Epithelial cell of proximal tubule (primary cell): Measurements from ENCODE around the gene ZBTB17. TPM values are rescaled to one million over a fixed set of nuclear protein-coding genes. Genes with fewer than 3 reads are reported as not detected.
A peak's percentile ranks its signal among the peaks of the same experiment; 100 is the strongest.
"Not testable (repeated sequence)": the region's sequence is repeated elsewhere in the genome, so short reads cannot be mapped to it uniquely, and the experiment has no call there.

Experiments used
- DNase-seq: peaks from one replicate; pipeline ENCODE4 v3.0.0-alpha.2; 2011; ENCODE audit warnings: low read depth
- H3K4me3 ChIP-seq: 2 replicates; pipeline ENCODE4 v1.5.1; 2011; ENCODE audit warnings: low read depth, mild to moderate bottlenecking, low read length
- total RNA-seq: library from RNA; depleted of rRNA; stranded (reverse); fragments of >200 nt; gene quantifications from 2 replicates; pipeline ENCODE4 v1.2.3, GENCODE V29; 2015
- TF ChIP-seq, protein P1 (sequence below): conservative IDR thresholded peaks from 2 replicates; pipeline ENCODE4 v1.5.1; 2012; ENCODE audit warnings: low read depth, mild to moderate bottlenecking, low read length

Gene ZBTB17
- total RNA-seq, 1 donor from 2014 or later = 22.5 TPM

DNA sequence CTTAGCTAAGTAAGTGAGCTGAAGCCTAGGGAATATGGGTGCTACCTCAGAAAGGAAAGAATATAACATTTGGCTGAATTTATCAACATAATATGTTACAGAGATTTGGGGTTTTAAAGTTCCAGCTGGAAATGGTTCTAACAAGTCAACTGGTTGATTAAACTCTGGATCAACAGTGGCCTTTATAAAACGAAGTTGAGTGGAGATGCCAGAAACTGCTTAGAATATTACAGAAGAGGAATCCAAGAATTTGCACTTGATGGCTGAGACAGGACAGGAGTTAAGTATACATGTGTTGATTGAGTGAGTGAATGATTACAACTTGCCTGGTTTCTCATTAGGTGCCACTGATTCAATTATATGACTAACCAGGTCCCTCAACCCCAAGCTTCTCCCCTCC is 7.4 kb upstream of the ZBTB17 start:
- TF ChIP-seq, protein P1, sequence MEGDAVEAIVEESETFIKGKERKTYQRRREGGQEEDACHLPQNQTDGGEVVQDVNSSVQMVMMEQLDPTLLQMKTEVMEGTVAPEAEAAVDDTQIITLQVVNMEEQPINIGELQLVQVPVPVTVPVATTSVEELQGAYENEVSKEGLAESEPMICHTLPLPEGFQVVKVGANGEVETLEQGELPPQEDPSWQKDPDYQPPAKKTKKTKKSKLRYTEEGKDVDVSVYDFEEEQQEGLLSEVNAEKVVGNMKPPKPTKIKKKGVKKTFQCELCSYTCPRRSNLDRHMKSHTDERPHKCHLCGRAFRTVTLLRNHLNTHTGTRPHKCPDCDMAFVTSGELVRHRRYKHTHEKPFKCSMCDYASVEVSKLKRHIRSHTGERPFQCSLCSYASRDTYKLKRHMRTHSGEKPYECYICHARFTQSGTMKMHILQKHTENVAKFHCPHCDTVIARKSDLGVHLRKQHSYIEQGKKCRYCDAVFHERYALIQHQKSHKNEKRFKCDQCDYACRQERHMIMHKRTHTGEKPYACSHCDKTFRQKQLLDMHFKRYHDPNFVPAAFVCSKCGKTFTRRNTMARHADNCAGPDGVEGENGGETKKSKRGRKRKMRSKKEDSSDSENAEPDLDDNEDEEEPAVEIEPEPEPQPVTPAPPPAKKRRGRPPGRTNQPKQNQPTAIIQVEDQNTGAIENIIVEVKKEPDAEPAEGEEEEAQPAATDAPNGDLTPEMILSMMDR = no peak
- no peak for DNase-seq

GRCh38 chr1:15981679-15982078 is 5.8 kb upstream of the ZBTB17 start:
- TF ChIP-seq, protein P1 = no peak
- no peak overlapping the region for H3K4me3 ChIP-seq
- no peak for DNase-seq

More for the DNA sequence above, 7.4 kb upstream of the ZBTB17 start:
- no peak overlapping the region for H3K4me3 ChIP-seq

- DNase-seq = not testable (repeated sequence)
Measured at GRCh38 chr1:15977947-15978346, 2.0 kb upstream of the ZBTB17 start.

GRCh38 chr1:15975358-15975804 is 520 bp downstream of the ZBTB17 start:
- DNase-seq = no peak
- TF ChIP-seq, protein P1 = no peak
- H3K4me3 ChIP-seq = peak overlapping the region; percentile 74

More at GRCh38 chr1:15977947-15978346, 2.0 kb upstream of the ZBTB17 start:
- not testable (repeated sequence) for H3K4me3 ChIP-seq

DNA sequence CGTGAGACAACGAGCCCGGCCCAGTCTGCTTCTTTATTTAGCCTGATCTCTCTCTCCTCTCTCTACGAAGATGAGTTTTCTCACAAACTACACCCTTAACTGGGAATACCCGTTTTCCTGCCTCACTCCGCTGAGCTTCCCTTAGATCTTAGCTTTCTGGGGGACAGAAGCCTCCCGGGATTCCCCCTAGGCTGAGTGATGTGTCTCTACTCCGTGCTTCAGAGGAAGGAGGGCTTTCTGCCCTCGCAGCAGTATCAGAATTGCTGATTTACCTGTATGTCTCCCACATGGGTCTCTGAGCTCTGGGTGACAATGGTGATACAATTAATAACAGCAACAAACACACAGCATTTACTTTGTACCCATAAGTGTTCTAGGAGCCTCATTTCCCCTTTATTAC is 1.0 kb downstream of the ZBTB17 start:
- DNase-seq = no peak
- peak overlapping the region; percentile 74 for H3K4me3 ChIP-seq
- TF ChIP-seq, protein P1 = no peak

DNA sequence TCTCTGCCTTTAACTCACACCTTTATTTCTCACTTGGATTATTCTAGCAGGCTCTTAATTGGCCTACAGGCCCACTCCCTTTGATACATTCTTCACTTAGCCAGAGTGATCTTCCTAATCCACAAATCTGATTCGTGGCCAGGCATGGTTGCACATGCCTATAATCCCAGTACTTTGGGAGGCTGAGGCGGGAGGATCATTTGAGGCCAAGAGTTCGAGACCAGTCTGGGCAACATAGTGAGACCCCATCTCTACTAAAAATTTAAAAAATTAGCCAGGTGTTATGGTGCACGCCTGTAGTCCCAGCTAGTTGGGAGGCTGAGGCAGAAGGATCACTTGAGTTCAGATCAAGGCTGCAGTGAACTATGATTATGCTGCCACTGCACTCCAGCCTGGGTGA is 2.1 kb downstream of the ZBTB17 start:
- DNase-seq = no peak
- TF ChIP-seq, protein P1 = no peak
- H3K4me3 ChIP-seq = no peak overlapping the region

- no peak overlapping the region for H3K4me3 ChIP-seq
- no peak for DNase-seq
- TF ChIP-seq, protein P1 = no peak
Measured at GRCh38 chr1:15972409-15972808, 3.5 kb downstream of the ZBTB17 start.
